Measurements from ENCODE around the gene TMEM235.

The TMEM235 gene

DNA sequence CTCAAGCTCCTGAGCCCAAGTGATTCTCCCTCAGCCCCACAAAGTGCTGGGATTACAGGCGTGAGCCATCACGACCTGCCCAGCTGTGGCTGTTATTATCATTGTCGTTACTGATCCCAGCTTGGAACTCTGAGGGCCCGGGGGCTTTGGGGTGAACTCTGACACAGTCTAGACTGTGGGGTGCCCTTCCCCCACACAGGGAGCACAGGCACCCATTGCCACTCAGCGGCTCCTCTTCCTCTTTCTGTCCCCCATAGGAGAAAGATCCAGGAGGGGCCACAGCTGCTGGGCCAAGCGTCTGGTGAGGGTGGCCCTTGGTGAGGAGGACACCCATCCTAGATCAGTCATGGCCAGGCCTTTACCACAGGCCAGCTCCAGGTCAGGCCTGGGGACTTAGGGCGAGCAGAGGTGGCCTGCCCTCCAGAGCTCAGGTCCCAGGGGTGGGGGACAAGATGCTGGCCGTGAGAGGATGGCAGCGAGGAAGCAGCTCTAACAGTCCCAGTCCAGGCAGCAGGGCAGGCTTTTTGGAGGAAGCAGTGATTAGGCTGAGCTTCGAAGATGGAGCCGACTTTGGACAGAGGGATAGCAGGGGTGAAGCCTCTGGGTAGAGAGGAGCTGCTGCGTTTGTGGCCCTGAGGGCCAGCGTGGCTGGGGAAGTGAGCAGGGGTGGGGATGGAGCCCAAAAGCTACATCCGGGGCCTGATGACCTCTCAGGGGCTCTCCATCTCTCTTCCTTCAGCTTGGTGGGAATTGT is 24.7 kb downstream of the TMEM235 start:
- DNase-seq, result no peak

DNA sequence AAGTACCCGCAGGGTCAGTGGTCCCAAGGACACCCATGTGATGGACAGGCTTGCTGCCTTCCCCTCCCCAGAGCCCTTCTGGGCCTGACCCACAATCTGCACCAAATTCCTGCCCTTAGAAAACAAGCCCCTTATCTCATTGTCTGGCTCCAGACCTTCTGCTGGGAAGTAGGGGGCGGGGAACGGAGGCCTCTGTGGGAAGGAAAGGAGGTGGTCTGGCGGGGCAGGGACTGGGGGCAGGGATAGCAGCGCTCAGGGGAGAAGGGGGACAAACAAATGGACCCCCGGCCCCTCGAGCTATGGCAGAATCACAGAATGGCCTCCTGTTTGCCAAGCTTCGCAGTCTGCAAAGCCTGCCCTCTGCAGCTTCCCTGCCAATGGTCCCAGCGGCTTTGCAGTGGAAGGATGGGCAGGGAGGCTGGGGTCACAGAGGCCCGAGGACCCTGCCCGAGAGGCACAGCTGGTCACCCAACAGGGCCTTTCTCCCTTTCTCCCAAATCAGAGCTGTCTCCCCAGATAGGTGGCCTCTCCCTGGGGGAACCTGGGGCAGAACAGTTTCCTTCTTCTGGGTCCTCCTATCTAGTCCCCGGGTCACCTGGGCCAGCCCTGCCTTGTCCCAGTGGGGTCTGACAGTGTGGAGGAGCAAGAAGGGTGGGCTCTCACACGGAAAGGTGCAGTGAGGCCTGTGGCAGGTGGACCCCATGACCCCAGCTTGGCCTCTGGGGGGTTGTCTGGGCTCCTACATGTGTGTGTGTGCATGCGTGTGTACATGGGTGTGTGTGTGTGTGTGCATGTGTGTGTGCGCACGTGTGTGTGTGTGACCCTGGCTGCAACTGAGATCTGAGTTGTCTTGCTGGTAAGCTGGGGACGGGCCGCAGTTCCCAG is 25.5 kb downstream of the TMEM235 start:
- no peak for DNase-seq

DNA sequence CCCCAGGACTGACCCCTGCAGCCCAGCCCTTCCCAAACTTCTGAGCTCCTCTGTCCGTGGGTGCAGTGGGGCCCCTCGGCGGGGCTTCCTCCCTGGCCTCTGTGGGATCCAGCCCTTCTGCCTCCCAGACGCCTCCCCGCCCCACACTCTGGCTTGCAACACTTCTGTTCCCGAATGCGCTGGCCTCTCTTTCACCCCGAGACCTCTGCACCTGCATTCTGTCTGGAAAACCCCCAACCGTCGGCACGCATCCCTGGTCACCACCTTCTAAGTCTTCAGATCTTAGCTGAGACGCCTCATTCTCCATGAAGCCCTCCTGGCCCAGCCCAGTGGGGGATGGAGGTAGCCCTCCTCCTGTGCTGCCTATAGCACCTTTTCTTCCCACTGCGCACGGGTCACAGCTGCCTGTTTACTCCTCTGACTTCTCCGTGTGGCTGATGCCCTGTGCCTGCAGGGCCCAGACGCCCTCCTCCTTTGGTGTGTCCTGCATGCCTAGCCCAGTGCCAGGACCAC is 26.4 kb downstream of the TMEM235 start:
- peak; percentile 67 for DNase-seq

DNA sequence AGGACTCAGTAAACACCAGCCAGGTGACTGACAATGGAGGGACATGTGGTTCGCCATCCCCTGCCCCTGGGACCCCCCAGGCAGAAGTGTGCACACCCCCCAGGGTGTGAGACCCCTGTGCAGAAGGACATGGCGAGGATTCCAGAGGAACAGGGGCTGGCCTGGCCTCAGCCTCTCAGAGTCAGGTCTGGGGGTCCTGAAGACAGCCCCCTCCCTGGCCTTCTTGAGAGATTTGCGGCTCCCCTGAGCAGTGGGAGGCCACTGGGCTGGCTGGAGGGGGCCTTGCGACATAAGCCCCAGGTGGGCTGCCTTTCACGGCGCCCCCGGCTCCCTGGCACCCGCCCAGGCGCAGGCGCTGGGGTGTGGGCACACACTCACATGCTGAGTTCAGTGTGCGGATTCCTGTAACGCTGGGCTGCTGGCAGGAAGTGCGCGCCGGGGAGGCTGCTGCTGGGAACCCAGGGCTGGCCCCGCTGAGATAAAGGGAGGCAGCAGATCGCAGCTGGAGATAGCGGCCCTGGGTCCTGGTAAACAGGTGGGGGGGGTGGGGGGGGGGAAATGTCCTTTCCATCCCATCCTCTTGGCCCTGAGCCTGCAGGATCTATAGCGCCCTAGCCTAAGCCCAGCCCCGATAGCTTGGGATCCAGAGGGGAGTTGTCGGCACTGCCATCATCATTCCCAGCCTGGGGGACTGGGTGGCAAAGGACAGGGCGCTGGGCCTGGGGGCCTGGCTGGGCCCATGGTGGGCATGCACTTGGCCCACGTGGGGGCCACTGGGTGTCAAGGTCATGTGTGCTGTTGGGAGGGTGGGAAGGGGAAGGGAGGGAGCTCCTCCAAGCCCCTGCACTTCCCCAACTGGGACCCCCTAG is 27.1 kb downstream of the TMEM235 start:
- peak; percentile 91 for DNase-seq

DNA sequence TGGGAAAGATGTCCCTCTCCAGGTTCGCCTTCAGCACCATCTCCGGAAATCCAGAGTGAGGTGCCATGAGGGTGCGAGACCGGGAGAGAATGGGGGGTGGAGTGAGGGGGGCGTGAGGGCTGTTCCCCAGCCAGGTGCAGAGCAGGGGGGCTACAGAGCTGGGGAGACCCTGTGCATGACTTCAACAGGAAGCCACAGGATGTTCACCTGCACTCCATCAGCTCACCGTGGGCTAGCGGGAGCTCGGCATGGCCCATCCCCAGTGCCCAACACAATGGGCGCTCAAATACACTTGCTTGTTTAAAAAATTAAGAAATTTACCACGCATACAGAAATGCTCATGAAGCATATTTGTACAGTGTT is 27.7 kb downstream of the TMEM235 start:
- peak; percentile 51 for DNase-seq

DNA sequence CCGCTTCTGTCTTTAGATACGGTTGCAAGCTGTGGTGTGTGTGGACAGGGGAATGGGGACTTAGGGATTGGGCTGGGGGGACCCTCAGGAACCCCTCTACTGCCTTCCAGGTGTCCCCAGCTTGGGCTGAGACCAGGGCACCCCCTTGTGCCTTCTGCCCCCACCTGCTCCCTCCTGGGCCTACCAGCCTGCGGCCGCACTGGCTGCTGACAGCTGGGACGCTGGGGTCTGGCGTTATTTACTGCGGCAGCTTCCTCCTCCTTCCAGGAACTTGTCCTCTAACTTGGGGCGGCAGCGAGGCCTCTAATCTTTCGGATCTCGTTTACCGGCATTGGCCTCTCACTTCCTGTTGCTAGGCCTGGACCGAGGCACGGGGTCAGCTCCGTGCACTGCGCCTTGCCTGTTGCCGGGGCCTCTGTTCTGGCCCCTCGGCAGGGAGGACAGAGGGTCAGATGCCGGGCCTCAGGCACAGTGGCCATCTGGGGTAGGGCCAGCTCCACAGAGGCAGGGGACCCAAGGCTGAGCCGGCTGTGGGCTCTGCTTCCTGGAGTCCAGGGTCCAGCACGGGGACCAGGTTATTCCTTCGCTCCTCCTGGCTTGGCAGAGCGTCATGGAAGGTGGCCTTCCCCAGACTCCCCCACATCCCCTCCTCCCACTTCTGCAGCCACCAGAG is 31.8 kb downstream of the TMEM235 start:
- peak; percentile 56 for DNase-seq

DNA sequence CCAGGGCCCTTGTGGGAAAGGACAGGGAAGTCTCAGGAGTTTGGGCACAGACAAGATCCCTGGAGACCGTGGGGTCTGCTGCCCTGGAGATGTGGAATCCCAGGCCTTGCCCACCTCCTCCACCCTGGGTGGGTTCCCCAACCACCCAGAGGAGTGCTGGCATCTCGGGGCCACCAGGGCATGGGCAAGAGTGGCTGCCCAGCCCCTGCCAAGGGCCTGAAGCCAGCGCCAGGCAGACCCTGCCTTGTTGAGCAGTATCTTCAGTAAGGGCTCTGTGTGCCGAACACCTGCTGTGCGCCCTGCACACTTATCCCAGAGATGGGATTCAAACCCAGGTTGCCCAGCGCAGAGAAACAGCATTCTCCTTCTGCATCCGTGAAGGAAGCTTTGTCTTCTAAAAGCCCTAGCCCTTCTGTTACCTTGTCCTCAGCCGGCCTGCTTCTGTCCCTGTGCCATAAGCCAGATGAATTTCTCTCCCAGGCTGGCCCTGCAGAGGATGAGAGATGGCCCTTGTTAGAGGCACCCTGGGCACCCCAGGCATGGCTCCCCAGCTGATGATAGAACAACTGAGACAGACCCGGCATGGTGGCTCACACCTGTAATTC is 32.4 kb downstream of the TMEM235 start:
- DNase-seq, result no peak

DNA sequence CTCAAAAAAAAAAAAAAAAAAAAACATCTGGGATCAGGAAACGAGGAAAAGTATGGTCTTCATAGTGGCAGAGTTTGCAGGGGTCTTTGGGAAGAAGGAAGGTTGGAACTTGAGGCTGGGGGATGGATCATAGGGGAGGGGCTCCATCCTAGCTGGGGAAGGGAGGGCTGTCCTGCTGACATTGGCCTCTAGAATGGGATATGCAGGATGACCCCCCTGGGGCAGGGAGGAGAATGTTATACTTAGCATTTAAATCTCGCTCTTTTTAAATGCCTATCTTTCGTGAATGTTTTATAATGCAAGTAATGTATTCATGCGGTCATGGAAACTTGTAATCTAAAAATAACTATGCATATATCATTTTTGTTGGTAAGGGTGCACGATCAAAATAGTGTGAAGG is 33.2 kb downstream of the TMEM235 start:
- DNase-seq, result no peak

DNA sequence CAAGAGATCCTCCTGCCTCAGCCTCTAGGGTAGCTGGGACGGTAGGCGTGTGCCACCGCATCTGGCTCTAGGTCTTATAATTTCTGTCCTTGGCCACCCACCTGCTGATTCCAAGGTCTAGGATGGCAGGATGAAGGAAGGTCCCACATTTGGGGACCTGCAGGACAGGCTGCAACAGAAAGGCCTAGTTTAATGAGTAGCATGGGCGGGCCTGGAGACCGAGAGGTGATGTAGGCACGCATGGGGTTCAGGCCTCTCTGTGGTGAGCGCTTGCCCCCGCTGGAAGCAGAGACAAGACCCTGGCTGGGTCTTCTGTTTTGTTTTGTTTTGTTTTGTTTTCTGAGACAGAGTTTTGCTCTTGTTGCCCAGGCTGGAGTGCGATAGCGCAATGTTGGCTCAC is 33.7 kb downstream of the TMEM235 start:
- no peak for DNase-seq

DNA sequence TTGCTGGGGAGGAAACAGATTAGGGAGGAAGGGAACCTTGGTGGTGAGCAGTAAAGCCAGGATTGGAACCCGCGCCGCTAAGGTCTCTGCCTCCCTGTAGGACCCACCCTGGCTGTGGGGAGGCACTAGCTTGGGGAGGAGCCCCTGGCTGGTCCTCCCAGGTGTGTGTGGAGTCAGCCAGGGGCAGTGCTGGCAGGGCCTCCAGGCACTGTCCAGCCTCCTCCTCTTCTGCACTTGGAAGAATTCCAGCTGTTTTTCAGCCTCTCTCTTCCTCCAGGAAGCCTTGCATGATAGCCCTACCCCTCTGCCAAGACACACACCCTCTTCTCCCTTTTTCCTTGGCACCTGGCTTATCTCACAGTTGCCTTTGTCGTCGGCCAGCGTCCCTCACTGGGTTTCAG is 34.8 kb downstream of the TMEM235 start:
- DNase-seq, result no peak

DNA sequence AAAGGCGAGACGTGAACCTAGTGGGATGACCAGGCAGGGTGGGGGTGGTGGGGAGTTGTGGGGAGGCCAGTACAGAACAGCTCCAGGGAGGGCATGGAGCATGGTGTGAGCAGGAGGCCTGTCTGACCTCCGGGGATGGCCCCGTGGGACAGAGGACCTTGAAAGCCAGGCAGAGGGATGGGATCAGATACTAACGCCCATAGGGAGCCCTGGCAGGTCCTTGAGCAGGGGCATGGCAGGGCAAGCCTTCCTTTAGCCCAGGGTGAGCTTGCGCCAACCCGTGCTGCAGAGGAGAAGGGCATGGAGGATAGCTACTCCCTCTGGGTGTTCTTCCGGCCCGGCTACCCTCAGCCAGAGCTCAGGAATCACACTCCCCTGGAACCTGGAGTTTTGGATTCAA is 35.3 kb downstream of the TMEM235 start:
- no peak for DNase-seq

DNA sequence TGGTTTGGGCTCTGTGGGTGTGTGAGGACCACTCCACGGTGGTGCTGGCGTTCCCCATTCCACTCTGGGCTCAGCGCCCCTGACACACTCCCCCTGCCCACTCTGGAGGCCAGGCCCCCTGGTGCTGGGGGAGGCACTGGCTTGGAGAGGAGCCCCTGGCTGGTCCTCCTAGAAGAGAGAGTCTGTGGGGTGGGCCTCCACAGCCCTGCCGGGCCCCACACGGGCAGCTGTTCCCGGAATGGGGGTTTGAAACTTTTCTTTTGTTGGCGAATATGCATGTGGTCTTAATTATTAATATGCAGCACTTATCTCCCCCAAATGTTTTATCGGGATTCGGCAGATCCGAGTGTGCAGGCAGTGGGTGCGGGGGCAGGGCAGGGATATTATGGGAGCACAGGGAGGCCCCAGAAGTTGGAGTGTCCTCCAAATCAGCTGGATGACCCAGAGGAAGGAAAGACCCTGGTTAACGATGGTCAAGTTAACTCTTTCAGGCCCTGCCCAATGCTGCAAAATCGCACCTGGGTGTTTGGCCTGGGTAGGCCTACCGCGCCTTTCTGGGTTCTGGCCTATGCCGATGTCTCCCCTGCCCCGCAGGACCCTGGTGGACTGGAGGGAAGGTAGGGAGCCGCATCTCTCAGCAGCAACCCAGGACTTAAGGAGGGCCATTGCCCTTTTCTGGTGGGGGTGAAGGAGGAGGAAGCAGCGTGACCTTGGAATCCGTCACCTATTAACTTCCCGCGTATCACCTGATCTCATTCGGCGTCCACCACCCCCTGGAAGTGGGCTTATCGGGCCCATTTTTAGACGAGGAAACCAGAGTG is 36.0 kb downstream of the TMEM235 start:
- DNase-seq, result no peak

DNA sequence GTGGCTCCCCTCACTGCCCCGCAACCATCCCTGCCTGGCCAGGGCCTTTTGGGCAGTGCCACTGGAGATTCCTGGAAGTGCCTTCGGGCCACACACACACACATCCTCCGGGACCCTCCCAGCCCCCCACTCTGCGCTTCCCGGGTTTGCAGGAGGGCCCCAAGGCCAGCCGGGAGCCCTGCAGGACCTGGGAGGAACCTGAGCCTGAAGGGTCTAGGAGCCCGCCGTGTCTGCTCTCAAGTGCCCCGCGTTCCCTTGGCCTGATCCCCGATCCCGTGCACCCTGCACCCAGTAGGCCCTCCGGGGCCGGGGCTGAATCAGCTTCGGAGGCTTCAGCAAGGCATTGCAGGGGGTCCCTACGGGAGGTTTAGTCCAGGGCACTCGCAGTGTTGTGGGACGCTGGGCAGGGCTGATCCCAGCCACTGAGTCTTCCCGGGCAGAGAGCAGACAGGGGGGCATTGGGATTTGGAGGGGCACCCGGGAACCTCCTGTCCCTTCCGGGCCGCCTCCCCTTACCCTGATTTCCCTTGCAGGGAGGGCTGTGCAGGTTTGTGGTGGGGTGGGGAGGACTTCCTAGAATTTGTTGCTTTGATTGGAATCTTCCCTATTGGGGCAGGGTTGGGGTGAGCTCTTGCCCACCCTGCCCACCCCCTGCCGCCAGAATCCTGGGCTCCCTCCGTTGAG is 36.9 kb downstream of the TMEM235 start:
- no peak for DNase-seq

DNA sequence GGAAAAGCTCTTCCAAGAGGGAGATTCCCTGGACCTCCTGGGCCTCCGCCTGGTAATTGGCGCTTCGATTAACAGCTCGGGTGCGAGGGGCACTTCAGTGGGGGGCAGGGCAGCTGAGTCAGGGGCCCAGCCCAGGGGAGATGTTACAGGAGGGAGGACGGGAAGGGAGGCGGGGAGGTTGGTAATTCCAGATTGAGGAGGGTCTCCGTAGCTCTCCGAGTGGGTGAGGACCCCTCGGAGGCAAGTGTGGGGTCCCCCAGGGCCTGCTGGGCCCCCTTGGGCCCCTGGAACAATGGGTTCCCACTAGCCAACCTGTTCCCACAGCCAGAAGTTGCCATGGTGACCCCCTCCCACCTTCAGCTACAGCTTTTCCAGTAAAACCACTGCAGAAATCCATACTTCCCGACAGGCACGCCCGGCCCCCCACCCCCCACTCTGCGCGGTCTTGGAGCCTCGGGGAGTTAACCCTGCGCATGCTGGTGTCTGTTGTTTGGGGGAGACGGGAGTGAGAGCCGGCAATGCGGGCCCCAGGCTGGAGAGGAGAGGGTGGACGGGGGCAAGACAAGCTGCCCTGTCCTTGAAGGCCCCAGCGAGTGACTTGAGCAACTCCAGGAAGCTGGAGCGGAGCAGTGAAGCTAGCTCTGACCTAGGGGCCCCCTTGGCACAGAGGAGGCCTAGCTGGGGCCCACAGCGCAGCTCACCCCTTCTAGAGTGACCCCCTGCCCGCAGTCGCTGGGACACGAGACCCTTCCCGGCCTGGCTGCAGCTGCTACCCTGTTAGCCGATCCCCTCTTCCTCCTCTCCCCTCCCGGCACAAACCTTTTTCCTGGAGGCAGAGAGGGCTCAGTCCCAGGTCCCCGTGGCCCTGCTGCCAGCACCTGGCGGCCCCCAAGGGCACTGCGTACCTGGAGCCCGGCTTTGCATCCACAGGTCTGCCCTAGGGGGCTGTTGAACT is 37.8 kb downstream of the TMEM235 start:
- no peak for DNase-seq

DNA sequence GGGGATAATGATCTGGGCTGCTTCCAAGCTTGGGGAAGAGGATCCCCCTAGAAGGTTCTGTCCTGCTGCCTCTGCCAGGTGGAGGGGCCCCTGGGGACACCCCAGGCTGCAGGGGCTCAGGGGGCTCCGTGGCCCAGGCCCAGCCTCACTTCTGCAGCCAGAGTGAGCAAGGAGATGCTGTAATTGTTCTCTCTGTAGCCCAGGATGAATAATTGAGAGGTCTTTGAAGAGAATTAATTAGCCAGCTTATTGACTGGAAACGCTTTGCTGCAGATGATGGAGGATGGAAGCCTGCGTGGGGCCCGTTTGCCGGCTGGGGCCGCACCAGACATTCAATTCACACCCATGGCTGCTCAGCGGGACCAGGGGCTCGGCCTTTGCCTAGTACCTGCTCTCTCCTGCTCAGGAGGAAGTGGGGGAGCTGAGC is 38.5 kb downstream of the TMEM235 start:
- no peak for DNase-seq

DNA sequence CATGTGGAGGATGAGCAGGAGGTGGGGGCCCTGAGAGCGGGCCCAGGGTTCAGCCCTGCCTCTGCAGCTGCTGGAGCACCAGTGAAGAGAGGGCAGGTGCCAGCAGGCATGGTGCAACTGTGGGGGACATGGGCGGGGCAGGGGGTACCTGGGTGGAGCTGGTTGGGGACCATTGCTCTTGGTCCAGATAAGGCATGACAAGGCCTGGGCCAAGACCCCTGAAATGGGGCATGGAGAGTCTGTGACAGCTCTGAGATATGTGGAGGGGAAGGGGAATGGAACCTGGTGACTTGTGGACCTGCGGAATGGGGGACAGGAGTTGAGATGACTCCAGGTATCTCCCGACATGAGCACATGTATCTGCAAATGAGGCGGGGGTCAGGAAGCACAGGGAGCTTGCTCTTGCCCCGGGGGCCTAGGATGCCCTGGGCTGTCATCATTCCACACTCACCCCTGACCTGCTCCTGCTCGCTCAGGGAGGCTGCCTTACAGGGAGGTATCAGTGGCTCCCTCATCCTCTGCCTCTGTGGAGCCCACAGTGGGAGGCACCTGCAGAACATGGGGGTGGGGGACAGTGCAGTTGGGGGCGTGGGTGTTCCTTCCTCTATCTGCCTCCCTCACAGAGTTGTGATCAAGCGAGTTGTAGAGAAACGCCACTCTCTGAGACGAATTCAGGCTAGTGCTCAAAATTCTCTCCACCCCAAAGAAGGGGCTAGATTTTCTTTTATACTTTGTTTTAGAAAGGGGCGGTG is 40.2 kb downstream of the TMEM235 start:
- DNase-seq, result no peak

DNA sequence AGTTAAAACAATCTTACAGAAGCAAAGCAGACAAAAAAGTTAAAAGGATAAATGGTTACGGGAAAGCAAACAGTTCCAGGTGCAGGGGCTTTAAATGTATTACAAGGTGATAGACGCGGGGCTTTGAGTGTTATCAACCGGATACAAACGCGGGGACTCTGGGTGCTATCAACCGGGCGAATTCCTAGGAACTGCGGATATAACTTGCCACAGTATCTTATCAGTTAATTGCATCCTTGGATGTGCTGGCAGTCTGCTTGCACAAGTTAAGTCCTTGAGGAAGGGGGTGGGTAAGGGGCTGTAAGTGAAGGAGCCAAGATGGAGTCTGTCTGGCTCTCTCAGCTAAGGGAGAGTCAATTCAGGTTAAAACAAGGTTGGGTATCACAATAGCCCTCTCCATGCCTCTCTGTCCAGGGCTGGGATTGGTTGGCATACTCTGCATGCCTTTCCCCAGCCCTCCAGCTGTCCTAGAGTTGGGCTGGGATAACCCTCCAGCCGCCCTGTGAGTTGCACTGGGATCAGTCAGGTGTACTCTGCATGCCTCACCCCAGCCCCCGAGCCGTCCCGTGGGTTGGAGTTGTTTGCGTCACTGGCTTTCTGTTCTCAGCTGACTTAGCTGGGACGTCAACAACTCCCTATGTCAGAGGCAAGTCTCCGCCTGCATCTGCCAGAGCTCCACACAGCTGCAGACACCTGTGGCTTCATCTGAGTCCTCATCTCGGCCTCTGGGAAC is 40.9 kb downstream of the TMEM235 start:
- DNase-seq, result peak; percentile 72

DNA sequence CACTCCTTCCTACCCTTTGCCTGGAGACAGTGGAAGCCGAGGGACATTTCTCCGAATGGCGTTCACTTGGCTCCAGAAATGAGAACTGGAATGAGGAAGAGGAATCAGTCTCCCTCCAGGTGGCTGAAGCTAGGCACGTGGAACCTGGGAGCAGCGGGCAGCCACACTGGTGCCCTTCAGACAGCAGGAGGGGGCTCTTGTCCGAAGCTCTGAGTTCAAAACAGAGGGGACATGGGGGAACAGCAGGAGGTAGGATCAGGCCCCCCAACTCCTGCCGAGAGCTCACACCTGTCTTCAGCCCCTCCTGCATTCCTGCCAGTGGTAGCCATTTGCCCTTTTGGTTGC is 41.5 kb downstream of the TMEM235 start:
- no peak for DNase-seq
